Neural progenitor cell (in vitro differentiated cells): ENCODE data around the gene HYDIN. TPM values are rescaled to one million over a fixed set of nuclear protein-coding genes. Genes with fewer than 3 reads are reported as not detected.

ENCODE experiments used
- DNase-seq: peaks from one replicate; pipeline ENCODE4 v3.0.0-alpha.2; 2016; ENCODE audit warnings: low spot score
- H2AFZ ChIP-seq: fragments of 200-600 bp; sonication (generic); replicated peaks from 2 replicates; pipeline ENCODE4 v1.6.1; 2016; ENCODE audit warnings: antibody characterized with exemption
- H3F3A ChIP-seq: fragments of 200-600 bp; sonication (generic); 2 replicates; pipeline ENCODE4 v1.6.1; 2016; ENCODE audit warnings: antibody characterized with exemption, low read depth
- H3K27ac ChIP-seq: fragments of 200-600 bp; sonication (generic); 2 replicates; pipeline ENCODE4 v1.5.1; 2016; ENCODE audit warnings: mild to moderate bottlenecking
- H3K27me3 ChIP-seq: fragments of 200-600 bp; sonication (generic); 2 replicates; pipeline ENCODE4 v1.6.1; 2016; ENCODE audit warnings: mild to moderate bottlenecking, moderate library complexity
- H3K36me3 ChIP-seq: fragments of 200-600 bp; sonication (generic); 2 replicates; pipeline ENCODE4 v1.5.1; 2016
- H3K4me1 ChIP-seq: fragments of 200-600 bp; sonication (generic); 2 replicates; pipeline ENCODE4 v1.6.1; 2016; ENCODE audit warnings: mixed run types
- H3K4me2 ChIP-seq: fragments of 200-600 bp; sonication (generic); 2 replicates; pipeline ENCODE4 v1.6.1; 2016
- H3K4me3 ChIP-seq: fragments of 200-600 bp; sonication (generic); 2 replicates; pipeline ENCODE4 v1.5.1; 2016
- H3K79me2 ChIP-seq: fragments of 200-600 bp; sonication (generic); 2 replicates; pipeline ENCODE4 v1.6.1; 2016; ENCODE audit warnings: low read depth
- H3K9ac ChIP-seq: fragments of 200-600 bp; sonication (generic); 2 replicates; pipeline ENCODE4 v1.6.1; 2016
- H3K9me3 ChIP-seq: fragments of 200-600 bp; sonication (generic); 2 replicates; pipeline ENCODE4 v1.5.1; 2016; ENCODE audit warnings: low read depth
- H4K20me1 ChIP-seq: fragments of 200-600 bp; sonication (generic); 2 replicates; pipeline ENCODE4 v1.6.1; 2016; ENCODE audit warnings: low read depth
- H3K27ac Mint-ChIP-seq: 3 replicates; pipeline ENCODE4 v1.8.0; 2021; ENCODE audit warnings: mixed read lengths
- H3K27me3 Mint-ChIP-seq: 2 replicates; pipeline ENCODE4 v1.8.0; 2022; ENCODE audit warnings: low read depth, mild to moderate bottlenecking, inconsistent platforms, moderate library complexity, mixed read lengths; ENCODE audit not compliant: insufficient read depth
- H3K36me3 Mint-ChIP-seq: 3 replicates; pipeline ENCODE4 v1.8.0; 2021; ENCODE audit warnings: mixed read lengths
- H3K4me1 Mint-ChIP-seq: 3 replicates; pipeline ENCODE4 v1.8.0; 2021; ENCODE audit warnings: mixed read lengths
- H3K4me3 Mint-ChIP-seq: 3 replicates; pipeline ENCODE4 v1.8.0; 2021; ENCODE audit warnings: mild to moderate bottlenecking, moderate library complexity, mixed read lengths
- H3K9me3 Mint-ChIP-seq: 3 replicates; pipeline ENCODE4 v1.8.0; 2020; ENCODE audit warnings: mixed read lengths
- EZH2 ChIP-seq: fragments of 200-600 bp; sonication (generic); IDR thresholded peaks from 2 replicates; pipeline ENCODE4 v1.6.1; 2017; ENCODE audit warnings: antibody characterized with exemption, mild to moderate bottlenecking, moderate library complexity
- EZH2phosphoT487 ChIP-seq: fragments of 200-600 bp; sonication (generic); IDR thresholded peaks from 2 replicates; pipeline ENCODE4 v1.6.1; 2017; ENCODE audit warnings: antibody characterized with exemption
- total RNA-seq: library from RNA; depleted of rRNA; stranded (reverse); fragments of >200 nt; gene quantifications from 2 replicates; pipeline ENCODE4 v1.2.3, GENCODE V29; 2015; ENCODE audit warnings: low replicate concordance
- TF ChIP-seq, protein P1 (sequence below): fragments of 200-600 bp; sonication (generic); IDR thresholded peaks from 2 replicates; pipeline ENCODE4 v1.5.1; 2017; ENCODE audit warnings: antibody characterized with exemption, mild to moderate bottlenecking

The HYDIN gene
- total RNA-seq, 1 donor from 2014 or later, result 4.0 TPM

DNA sequence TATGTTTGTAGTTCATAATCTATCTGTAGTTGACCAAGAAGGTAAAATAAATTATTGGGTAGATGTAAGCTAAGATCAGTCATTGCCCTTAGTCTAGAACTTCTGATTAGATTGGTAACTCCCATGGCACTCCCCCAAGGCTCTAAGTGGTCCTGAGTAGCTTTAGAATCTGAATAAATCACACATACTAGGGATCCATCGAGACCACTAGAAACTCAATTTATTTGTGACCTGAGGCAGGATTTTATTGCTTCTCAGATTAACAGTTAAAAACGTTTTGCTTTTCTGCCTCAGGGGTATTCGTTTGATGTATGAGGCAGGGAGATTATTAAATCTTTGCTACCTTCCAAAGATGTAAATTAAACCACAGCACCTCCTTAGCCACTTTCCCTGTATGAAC is 33.8 kb upstream of the HYDIN start:
- TF ChIP-seq, protein P1, sequence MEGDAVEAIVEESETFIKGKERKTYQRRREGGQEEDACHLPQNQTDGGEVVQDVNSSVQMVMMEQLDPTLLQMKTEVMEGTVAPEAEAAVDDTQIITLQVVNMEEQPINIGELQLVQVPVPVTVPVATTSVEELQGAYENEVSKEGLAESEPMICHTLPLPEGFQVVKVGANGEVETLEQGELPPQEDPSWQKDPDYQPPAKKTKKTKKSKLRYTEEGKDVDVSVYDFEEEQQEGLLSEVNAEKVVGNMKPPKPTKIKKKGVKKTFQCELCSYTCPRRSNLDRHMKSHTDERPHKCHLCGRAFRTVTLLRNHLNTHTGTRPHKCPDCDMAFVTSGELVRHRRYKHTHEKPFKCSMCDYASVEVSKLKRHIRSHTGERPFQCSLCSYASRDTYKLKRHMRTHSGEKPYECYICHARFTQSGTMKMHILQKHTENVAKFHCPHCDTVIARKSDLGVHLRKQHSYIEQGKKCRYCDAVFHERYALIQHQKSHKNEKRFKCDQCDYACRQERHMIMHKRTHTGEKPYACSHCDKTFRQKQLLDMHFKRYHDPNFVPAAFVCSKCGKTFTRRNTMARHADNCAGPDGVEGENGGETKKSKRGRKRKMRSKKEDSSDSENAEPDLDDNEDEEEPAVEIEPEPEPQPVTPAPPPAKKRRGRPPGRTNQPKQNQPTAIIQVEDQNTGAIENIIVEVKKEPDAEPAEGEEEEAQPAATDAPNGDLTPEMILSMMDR, result no peak

DNA sequence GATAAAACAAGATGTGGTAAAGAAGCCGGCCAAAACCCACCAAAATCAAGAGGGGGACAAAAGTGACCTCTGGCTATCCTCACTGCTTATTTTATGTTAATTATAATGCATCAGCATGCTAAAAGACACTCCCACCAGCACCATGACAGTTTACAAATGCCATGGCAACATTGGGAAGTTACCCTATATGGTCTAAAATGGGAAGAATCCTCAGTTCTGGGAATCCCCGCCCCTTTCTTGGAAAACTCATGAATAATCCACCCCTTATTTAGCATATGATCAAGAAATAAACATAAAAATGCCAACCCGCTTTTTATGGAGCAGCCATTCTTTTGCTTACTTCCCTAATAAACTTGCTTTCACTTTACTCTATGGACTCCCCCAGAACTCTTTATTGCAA is 33.1 kb upstream of the HYDIN start:
- H3K27ac ChIP-seq, result no peak overlapping the region
- no peaks in the 10 kb centered on the region for H3K4me1 Mint-ChIP-seq
- no peaks in the 10 kb centered on the region for H3K9me3 Mint-ChIP-seq
- DNase-seq, result no peak
- no peak overlapping the region for H3K4me3 ChIP-seq
- H3K4me2 ChIP-seq, result no peak overlapping the region
- no peaks in the 10 kb centered on the region for H3K9me3 ChIP-seq
- H3K4me1 ChIP-seq, result no peaks in the 10 kb centered on the region
- no peak overlapping the region for H3K4me3 Mint-ChIP-seq
- H3K36me3 ChIP-seq, result no peaks in the 10 kb centered on the region
- H3K27me3 ChIP-seq, result no peaks in the 10 kb centered on the region
- TF ChIP-seq EZH2phosphoT487 (no peak), EZH2 (no peak)
- TF ChIP-seq, protein P1, result no peak
- no peak overlapping the region for H3K9ac ChIP-seq
- H3K36me3 Mint-ChIP-seq, result no peaks in the 10 kb centered on the region
- no peaks in the 10 kb centered on the region for H3K79me2 ChIP-seq
- H4K20me1 ChIP-seq, result no peaks in the 10 kb centered on the region
- peaks cover 5% of the 10 kb centered on the region for H3K27me3 Mint-ChIP-seq
- no peak overlapping the region for H2AFZ ChIP-seq
- H3K27ac Mint-ChIP-seq, result no peak overlapping the region
- no peaks in the 10 kb centered on the region for H3F3A ChIP-seq

More for the DNA sequence above, 33.8 kb upstream of the HYDIN start:
- no peak overlapping the region for H3K4me2 ChIP-seq
- no peaks in the 10 kb centered on the region for H3K36me3 Mint-ChIP-seq
- no peak for DNase-seq
- no peaks in the 10 kb centered on the region for H3K79me2 ChIP-seq
- no peaks in the 10 kb centered on the region for H3K27me3 ChIP-seq
- H3F3A ChIP-seq, result no peaks in the 10 kb centered on the region
- no peaks in the 10 kb centered on the region for H3K4me1 Mint-ChIP-seq
- H3K36me3 ChIP-seq, result no peaks in the 10 kb centered on the region
- H3K9me3 ChIP-seq, result no peaks in the 10 kb centered on the region
- H3K4me1 ChIP-seq, result no peaks in the 10 kb centered on the region
- no peak overlapping the region for H2AFZ ChIP-seq
- H4K20me1 ChIP-seq, result no peaks in the 10 kb centered on the region
- no peak overlapping the region for H3K4me3 Mint-ChIP-seq
- H3K9me3 Mint-ChIP-seq, result no peaks in the 10 kb centered on the region
- H3K27me3 Mint-ChIP-seq, result peaks cover 5% of the 10 kb centered on the region
- no peak overlapping the region for H3K4me3 ChIP-seq
- no peak overlapping the region for H3K9ac ChIP-seq
- H3K27ac ChIP-seq, result no peak overlapping the region
- H3K27ac Mint-ChIP-seq, result no peak overlapping the region

DNA sequence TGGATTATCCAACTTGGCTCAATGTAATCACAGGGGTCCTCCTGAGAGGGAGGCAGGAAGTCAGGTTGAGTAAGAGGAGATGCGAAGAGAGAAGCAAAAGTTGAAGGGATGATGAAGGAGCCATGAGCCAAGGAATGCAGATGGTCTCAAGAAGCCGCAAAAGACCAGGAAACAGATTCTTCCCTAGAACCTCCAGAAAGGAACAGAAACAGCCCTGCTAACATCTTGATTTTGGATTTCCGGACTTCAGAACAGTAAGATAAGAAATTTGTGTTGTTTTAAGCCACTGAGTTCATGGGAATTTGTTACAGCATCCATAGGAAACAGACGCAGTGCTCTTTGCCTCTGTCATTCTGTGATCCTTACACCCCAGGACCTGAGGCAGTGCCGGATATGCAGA is 31.9 kb upstream of the HYDIN start:
- peaks cover under 1% of the 10 kb centered on the region for H3K4me1 Mint-ChIP-seq
- Histone ChIP-seq H3F3A (no peaks in the 10 kb centered on the region), H3K27ac (no peak overlapping the region), H3K27me3 (no peaks in the 10 kb centered on the region), H3K9me3 (no peaks in the 10 kb centered on the region), H2AFZ (no peak overlapping the region), H3K79me2 (no peaks in the 10 kb centered on the region), H3K4me2 (no peak overlapping the region), H4K20me1 (no peaks in the 10 kb centered on the region), H3K36me3 (no peaks in the 10 kb centered on the region), H3K9ac (no peak overlapping the region), H3K4me1 (no peaks in the 10 kb centered on the region), H3K4me3 (no peak overlapping the region)
- H3K27ac Mint-ChIP-seq, result no peak overlapping the region
- H3K4me3 Mint-ChIP-seq, result no peak overlapping the region
- H3K36me3 Mint-ChIP-seq, result no peaks in the 10 kb centered on the region
- no peak for DNase-seq
- H3K9me3 Mint-ChIP-seq, result no peaks in the 10 kb centered on the region
- no peak for TF ChIP-seq EZH2
- TF ChIP-seq EZH2phosphoT487, result no peak
- TF ChIP-seq, protein P1, result no peak
- peaks cover 2% of the 10 kb centered on the region for H3K27me3 Mint-ChIP-seq

DNA sequence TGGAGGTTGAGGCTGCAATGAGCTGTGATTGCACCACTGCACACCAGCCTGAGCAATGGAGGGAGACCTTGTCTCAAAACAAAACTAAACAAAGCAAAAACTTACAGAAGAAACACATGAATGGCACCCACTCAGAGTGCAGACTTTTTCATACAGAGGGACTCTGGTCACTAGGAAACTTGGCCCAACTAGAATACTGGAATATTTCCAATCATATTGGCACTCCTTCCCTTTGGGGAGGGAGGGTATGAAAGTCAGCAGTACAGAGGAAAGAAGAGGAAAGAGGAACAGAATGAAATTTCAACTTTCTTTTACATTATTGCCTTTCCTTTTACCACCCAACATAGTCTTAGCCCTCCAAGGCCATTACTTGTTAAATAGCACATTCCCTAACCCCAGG is 30.5 kb upstream of the HYDIN start:
- Histone ChIP-seq H3K36me3 (no peaks in the 10 kb centered on the region), H3K4me2 (no peak overlapping the region), H3K9me3 (no peaks in the 10 kb centered on the region), H4K20me1 (no peaks in the 10 kb centered on the region), H3K4me3 (no peak overlapping the region), H3K9ac (no peak overlapping the region), H2AFZ (no peak overlapping the region), H3F3A (no peaks in the 10 kb centered on the region), H3K27me3 (no peaks in the 10 kb centered on the region), H3K79me2 (no peaks in the 10 kb centered on the region), H3K27ac (no peak overlapping the region), H3K4me1 (peaks cover under 1% of the 10 kb centered on the region)
- H3K4me1 Mint-ChIP-seq, result peaks cover 11% of the 10 kb centered on the region
- H3K4me3 Mint-ChIP-seq, result no peak overlapping the region
- peak overlapping the region; percentile 19 for H3K27ac Mint-ChIP-seq
- no peak for DNase-seq
- peaks cover 2% of the 10 kb centered on the region for H3K27me3 Mint-ChIP-seq
- TF ChIP-seq, protein P1, result no peak
- no peak for TF ChIP-seq EZH2phosphoT487
- TF ChIP-seq EZH2, result no peak
- no peaks in the 10 kb centered on the region for H3K36me3 Mint-ChIP-seq
- no peaks in the 10 kb centered on the region for H3K9me3 Mint-ChIP-seq
